Stimulated activated CD8-positive, alpha-beta memory T cell treated with anti-CD3 and anti-CD28 coated beads, Interleukin-12 subunit alpha, Interleukin-12 subunit beta, amount 100 ng/mL, for 1 hour (primary cell): ENCODE measurements around the gene QSOX1.

ENCODE experiments used
- DNase-seq: peaks from one replicate; pipeline ENCODE4 v3.0.0-alpha.2; 2020; ENCODE audit warnings: low read depth

The QSOX1 gene

GRCh38 chr1:180250883-180251509 is 96.3 kb downstream of the QSOX1 start:
- DNase-seq = no peak

GRCh38 chr1:180251526-180252305 is 97.0 kb downstream of the QSOX1 start:
- no peak for DNase-seq

GRCh38 chr1:180252638-180253536 is 98.2 kb downstream of the QSOX1 start:
- DNase-seq = peak; percentile 37
